OCI-LY7 (cell line): ENCODE measurements around the gene ENAH. TPM values are rescaled to one million over a fixed set of nuclear protein-coding genes. Genes with fewer than 3 reads are reported as not detected.

ENCODE experiments used
- BruUV-seq: library from RNA; stranded (reverse); fragments of 400-500 nt; replicated peaks from 2 replicates; lab custom pipeline; 2021; lab: Mats Ljungman, UMichigan
- CTCF ChIA-PET: fragments of 300-600 bp; sonication (Branson Sonifier 250); formaldehyde crosslinking; loops from one replicate; lab custom pipeline; 2022; ENCODE audit warnings: antibody characterized with exemption; ENCODE audit not compliant: unreplicated experiment; lab: Charles Lee
- POLR2A ChIA-PET: fragments of 300-600 bp; sonication (Branson Sonifier 250); formaldehyde crosslinking; loops from one replicate; lab custom pipeline; 2022; ENCODE audit warnings: antibody characterized with exemption; lab: Charles Lee
- DNase-seq: peaks from one replicate; pipeline ENCODE4 v3.0.0-alpha.2; 2015; ENCODE audit warnings: low spot score
- H2AFZ ChIP-seq: fragments of 200-600 bp; sonication (generic), shearing (Covaris generic); 2 replicates; pipeline ENCODE4 v1.6.1; 2014; ENCODE audit warnings: mild to moderate bottlenecking, antibody characterized with exemption, low read length, moderate library complexity
- H3K27ac ChIP-seq: fragments of 200-600 bp; sonication (generic); 2 replicates; pipeline ENCODE4 v1.5.1; 2014; ENCODE audit warnings: mixed run types, low read depth, mild to moderate bottlenecking, moderate library complexity, low read length, inconsistent platforms; ENCODE audit not compliant: poor library complexity, severe bottlenecking
- H3K36me3 ChIP-seq: fragments of 200-600 bp; sonication (generic); 2 replicates; pipeline ENCODE4 v1.6.1; 2014; ENCODE audit warnings: mild to moderate bottlenecking, antibody characterized with exemption, low read length, moderate library complexity, mixed read lengths; ENCODE audit not compliant: insufficient read depth
- H3K4me1 ChIP-seq: fragments of 200-600 bp; sonication (generic); 2 replicates; pipeline ENCODE4 v1.5.1; 2014; ENCODE audit warnings: mild to moderate bottlenecking, low read length; ENCODE audit not compliant: insufficient read depth, poor library complexity, severe bottlenecking
- H3K4me2 ChIP-seq: fragments of 200-600 bp; sonication (generic); 2 replicates; pipeline ENCODE4 v1.6.1; 2014; ENCODE audit warnings: mild to moderate bottlenecking, low read length
- H3K4me3 ChIP-seq: fragments of 200-600 bp; sonication (generic); 2 replicates; pipeline ENCODE4 v1.5.1; 2014; ENCODE audit warnings: mild to moderate bottlenecking, low read depth, low read length; ENCODE audit not compliant: poor library complexity, severe bottlenecking
- H3K79me2 ChIP-seq: fragments of 200-600 bp; sonication (generic); 2 replicates; pipeline ENCODE4 v1.6.1; 2016; ENCODE audit warnings: low read depth, mild to moderate bottlenecking, low read length, moderate library complexity, mixed read lengths; ENCODE audit not compliant: insufficient read depth
- H3K9me2 ChIP-seq: fragments of 200-600 bp; sonication (generic); 2 replicates; pipeline ENCODE4 v1.6.1; 2016; ENCODE audit warnings: mild to moderate bottlenecking, low read length, mixed read lengths; ENCODE audit not compliant: insufficient read depth
- H3K9me3 ChIP-seq: fragments of 200-600 bp; sonication (generic); 2 replicates; pipeline ENCODE4 v1.6.1; 2014; ENCODE audit warnings: mild to moderate bottlenecking, mixed run types, low read length, mixed read lengths
- H4K20me1 ChIP-seq: fragments of 200-600 bp; sonication (generic); 2 replicates; pipeline ENCODE4 v1.6.1; 2014; ENCODE audit warnings: mild to moderate bottlenecking, antibody characterized with exemption, low read length, moderate library complexity, mixed read lengths; ENCODE audit not compliant: insufficient read depth
- EZH2phosphoT487 ChIP-seq: fragments of 200-600 bp; sonication (generic); IDR thresholded peaks from 2 replicates; pipeline ENCODE4 v1.6.1; 2018; ENCODE audit warnings: low read depth, borderline replicate concordance, mild to moderate bottlenecking, mixed run types, antibody characterized with exemption, low read length, moderate library complexity, mixed read lengths
- intact Hi-C: fragments of 100-400 bp; cut with micrococcal nuclease; formaldehyde crosslinking; loops from one replicate; pipeline ENCODE4 v1.10.0; 2022; ENCODE audit not compliant: unreplicated experiment
- total RNA-seq, 2 experiments: library from RNA; depleted of rRNA in 1 of 2; stranded (reverse); fragments of >200 nt in 1 of 2; shearing (Covaris generic) in 1 of 2; gene quantifications; 2 replicates each; pipeline ENCODE4 v1.2.3, GENCODE V29; 2014 to 2022
- TF ChIP-seq, protein P1 (sequence below): fragments of 200-600 bp; sonication (generic); conservative IDR thresholded peaks from 2 replicates; pipeline ENCODE4 v1.5.1; 2014; ENCODE audit warnings: mild to moderate bottlenecking, antibody characterized with exemption, low read length, moderate library complexity, mixed read lengths

The ENAH gene
- total RNA-seq, 2 experiments from 2014 or later = 4.6 to 18.1 TPM

DNA sequence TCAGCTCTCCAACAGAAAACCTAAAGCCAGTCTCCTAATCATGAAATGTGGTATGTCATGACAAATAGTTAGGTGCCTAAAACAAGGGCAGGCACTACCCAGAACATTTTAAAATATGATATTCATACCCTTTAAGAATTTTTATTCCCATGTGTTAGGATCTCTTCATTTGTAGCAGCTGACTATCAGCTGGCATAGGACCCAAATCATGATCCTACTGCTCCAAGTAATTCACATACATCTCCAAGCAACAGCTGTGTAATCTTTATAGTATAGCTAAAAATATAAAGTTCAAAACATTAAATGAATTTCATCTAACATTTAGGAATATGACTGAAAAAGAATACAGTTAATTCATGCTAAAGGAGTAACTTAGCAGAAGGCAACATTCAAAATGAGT is 57.5 kb downstream of the ENAH start:
- intact Hi-C loops = no loop called here
- CTCF ChIA-PET = no interaction called here
- H3K79me2 ChIP-seq = no peaks in the 10 kb centered on the region

DNA sequence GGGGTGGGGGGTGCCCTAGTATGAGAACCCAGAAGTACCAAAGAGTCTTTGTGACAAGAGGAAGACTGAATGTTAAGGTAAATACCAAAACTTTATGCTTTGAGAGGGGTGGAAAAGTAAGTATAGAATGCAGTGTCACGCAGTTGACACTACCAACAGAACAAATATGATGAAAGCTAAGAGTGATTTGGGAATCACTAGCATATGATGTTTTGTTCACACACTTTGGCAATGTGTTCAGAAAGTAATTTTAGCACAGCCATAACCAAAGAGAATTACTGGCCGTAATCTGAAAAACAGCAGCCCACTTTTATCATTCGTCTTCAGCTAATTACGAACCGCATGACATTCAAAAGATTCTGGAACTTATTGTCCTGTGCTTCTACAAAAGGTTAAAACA is 59.5 kb downstream of the ENAH start:
- Histone ChIP-seq H3K4me1 (no peaks in the 10 kb centered on the region), H3K79me2 (no peaks in the 10 kb centered on the region), H3K4me2 (no peak overlapping the region), H3K36me3 (no peaks in the 10 kb centered on the region), H3K9me2 (no peaks in the 10 kb centered on the region), H3K27ac (no peak overlapping the region), H2AFZ (no peak overlapping the region), H3K4me3 (no peak overlapping the region), H3K9me3 (no peaks in the 10 kb centered on the region), H4K20me1 (no peaks in the 10 kb centered on the region)
- ChIA-PET POLR2A (interaction anchor here (0.7 to 1.6 kb wide), 4 partner anchors 10 to 34 kb away, joined by 3 to 6 read pairs (median 4); no protein-coding TSS in a partner anchor), CTCF (no interaction called here)
- TF ChIP-seq, protein P1, sequence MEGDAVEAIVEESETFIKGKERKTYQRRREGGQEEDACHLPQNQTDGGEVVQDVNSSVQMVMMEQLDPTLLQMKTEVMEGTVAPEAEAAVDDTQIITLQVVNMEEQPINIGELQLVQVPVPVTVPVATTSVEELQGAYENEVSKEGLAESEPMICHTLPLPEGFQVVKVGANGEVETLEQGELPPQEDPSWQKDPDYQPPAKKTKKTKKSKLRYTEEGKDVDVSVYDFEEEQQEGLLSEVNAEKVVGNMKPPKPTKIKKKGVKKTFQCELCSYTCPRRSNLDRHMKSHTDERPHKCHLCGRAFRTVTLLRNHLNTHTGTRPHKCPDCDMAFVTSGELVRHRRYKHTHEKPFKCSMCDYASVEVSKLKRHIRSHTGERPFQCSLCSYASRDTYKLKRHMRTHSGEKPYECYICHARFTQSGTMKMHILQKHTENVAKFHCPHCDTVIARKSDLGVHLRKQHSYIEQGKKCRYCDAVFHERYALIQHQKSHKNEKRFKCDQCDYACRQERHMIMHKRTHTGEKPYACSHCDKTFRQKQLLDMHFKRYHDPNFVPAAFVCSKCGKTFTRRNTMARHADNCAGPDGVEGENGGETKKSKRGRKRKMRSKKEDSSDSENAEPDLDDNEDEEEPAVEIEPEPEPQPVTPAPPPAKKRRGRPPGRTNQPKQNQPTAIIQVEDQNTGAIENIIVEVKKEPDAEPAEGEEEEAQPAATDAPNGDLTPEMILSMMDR = no peak
- TF ChIP-seq EZH2phosphoT487 = no peak
- DNase-seq = no peak
- BruUV-seq = no TSS peak
- intact Hi-C loops = no loop called here

More for the DNA sequence above, 57.5 kb downstream of the ENAH start:
- no peak overlapping the region for H3K4me3 ChIP-seq
- no peaks in the 10 kb centered on the region for H3K9me3 ChIP-seq
- POLR2A ChIA-PET = interaction anchor here (0.6 to 1.3 kb wide), 5 partner anchors 13 to 1993 kb away, joined by 3 to 4 read pairs (median 3); no protein-coding TSS in a partner anchor
- H3K27ac ChIP-seq = no peak overlapping the region
- no peaks in the 10 kb centered on the region for H4K20me1 ChIP-seq
- no TSS peak for BruUV-seq
- no peak for DNase-seq
- H2AFZ ChIP-seq = no peak overlapping the region
- no peak overlapping the region for H3K4me2 ChIP-seq
- H3K9me2 ChIP-seq = no peaks in the 10 kb centered on the region
- TF ChIP-seq, protein P1 = no peak
- TF ChIP-seq EZH2phosphoT487 = no peak
- no peaks in the 10 kb centered on the region for H3K4me1 ChIP-seq
- no peaks in the 10 kb centered on the region; the same call in 1 of the 2 replicates for H3K36me3 ChIP-seq

- no peaks in the 10 kb centered on the region for H3K79me2 ChIP-seq
- no TSS peak for BruUV-seq
- CTCF ChIA-PET = no interaction called here
Observed at GRCh38 chr1:225592362-225593025, 60.4 kb downstream of the ENAH start.

More at GRCh38 chr1:225592362-225593025, 60.4 kb downstream of the ENAH start:
- TF ChIP-seq, protein P1 = no peak
- no peak for TF ChIP-seq EZH2phosphoT487
- Histone ChIP-seq H3K27ac (no peak overlapping the region), H3K4me2 (no peak overlapping the region), H3K9me3 (no peaks in the 10 kb centered on the region), H2AFZ (no peak overlapping the region), H3K4me1 (no peaks in the 10 kb centered on the region), H3K36me3 (no peaks in the 10 kb centered on the region), H3K9me2 (no peaks in the 10 kb centered on the region), H4K20me1 (no peaks in the 10 kb centered on the region), H3K4me3 (no peak overlapping the region)
- intact Hi-C loops = no loop called here
- POLR2A ChIA-PET = interaction anchor here (0.7 to 1.6 kb wide), 5 partner anchors 10 to 81 kb away, joined by 3 to 6 read pairs (median 4); no protein-coding TSS in a partner anchor
- no peak for DNase-seq
